GM21447 (cell line): Measurements from ENCODE around the gene RPS6KL1.
"Not testable (repeated sequence)": the region's sequence is repeated elsewhere in the genome, so short reads cannot be mapped to it uniquely, and the experiment has no call there.

Experiments
- ATAC-seq: cut with Tn5 transposase; IDR thresholded peaks from one replicate; pipeline ENCODE4 v1.9.1; 2021; ENCODE audit not compliant: unreplicated experiment

Gene RPS6KL1

DNA sequence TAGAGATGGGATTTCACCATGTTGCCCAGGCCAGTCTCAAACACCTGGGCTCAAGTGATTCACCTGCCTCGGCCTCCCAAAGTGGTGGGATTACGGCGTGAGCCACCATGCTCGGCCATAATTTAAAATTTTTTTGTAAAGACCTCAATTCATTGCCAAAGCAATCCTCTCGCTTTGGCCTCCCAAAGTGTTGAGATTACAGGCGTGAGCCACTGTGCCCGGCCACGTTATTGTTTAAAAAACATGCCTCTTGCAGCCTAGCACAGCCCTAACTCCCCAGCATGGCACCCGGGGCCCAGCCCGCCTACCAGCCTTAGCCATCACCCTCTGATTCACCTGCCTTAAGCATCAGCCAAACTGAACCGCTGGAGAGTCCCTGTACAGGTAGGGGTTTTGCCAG lies 13.1 kb upstream of the RPS6KL1 start:
- no peak for ATAC-seq

DNA sequence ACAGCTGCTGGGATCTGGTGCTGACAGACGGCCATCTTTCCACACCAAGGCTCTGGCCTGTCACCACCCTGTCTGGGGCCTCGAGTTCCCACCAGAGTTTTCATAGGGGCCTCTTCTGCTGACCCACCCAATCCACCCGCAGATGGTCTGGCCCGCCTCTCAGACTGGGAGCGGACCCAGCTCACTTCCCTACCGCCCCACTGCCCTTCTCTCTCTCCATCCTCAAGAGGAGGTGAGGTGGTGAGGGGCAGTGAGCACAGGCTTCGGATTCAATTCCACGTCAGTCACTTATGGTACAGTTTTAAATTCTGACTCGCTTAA lies 12.3 kb upstream of the RPS6KL1 start:
- no peak for ATAC-seq

GRCh38 chr14:74934476-74935359 lies 11.7 kb upstream of the RPS6KL1 start:
- ATAC-seq: no peak

GRCh38 chr14:74934041-74934440 lies 11.0 kb upstream of the RPS6KL1 start:
- ATAC-seq: no peak

GRCh38 chr14:74932936-74933335 lies 9.9 kb upstream of the RPS6KL1 start:
- ATAC-seq: not testable (repeated sequence)

DNA sequence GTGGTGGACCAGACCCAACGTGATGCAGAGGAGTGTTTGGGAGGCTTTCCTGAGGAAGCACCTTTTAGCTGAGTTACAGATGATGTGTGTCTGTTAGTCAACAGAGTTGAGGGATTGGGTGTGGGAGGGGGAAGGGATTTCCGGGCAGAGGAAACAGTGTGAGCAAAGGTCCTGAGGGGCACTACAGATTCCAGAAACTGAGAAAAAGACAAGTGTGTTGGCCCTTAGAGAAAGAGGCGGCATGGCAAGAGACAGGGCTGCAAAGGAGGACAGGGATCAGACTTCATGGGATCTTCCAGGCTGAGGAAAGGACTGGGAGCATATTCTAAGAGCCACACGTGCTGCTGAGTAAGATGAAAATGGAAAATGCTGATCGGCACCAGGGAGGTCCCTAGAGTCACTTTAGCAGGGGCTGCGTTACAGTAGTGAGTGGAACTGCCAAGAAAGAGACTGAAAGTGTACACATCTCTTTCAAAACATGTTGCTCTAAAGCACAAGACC lies 9.4 kb upstream of the RPS6KL1 start:
- ATAC-seq: no peak

GRCh38 chr14:74931744-74932143 lies 8.7 kb upstream of the RPS6KL1 start:
- not testable (repeated sequence) for ATAC-seq

- ATAC-seq: no peak
Measured at GRCh38 chr14:74929242-74929641, 6.2 kb upstream of the RPS6KL1 start.

GRCh38 chr14:74927225-74927624 lies 4.2 kb upstream of the RPS6KL1 start:
- no peak for ATAC-seq

GRCh38 chr14:74924061-74924460 lies 1.0 kb upstream of the RPS6KL1 start:
- ATAC-seq: no peak

DNA sequence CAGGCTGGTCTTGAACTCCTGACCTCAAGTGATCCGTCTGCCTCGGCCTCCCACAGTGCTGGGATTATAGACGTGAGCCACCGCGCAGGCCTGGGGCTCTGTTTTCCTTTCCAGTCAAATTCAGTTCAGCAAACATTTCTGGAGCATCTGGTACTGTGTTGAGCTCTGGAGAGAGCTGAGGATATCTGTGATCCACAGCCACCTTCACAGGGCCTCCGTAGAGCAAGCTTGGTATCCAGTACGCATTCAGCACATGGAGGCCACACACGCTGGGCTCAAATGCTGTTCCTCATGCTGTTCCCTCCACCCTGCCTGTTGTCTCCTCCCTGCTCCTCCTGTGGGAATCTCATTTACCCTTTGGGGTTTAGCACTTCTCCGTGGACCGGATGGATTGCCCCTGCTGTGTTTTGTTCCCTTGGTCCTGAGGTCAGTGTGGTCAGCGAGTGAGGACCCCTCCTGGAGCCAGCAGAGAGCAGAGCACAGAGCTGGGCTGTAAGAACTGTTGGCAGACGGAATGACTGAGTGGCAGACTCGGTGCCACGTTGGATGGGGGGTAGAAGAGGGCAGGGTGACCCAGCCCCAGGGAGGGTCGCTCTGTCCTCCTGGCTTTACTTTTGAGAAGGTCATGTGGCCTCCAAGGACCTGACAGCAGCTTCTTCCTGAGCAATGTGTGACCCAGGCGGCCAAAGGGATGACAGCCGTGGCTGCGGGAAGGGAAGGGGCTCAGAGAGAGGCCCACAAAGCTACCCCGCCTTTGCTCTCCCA lies 891 bp downstream of the RPS6KL1 start:
- no peak for ATAC-seq

- ATAC-seq: no peak
Measured at GRCh38 chr14:74921053-74921620, 1.9 kb downstream of the RPS6KL1 start.

- ATAC-seq: no peak
Measured at GRCh38 chr14:74920281-74920680, 2.8 kb downstream of the RPS6KL1 start.

- no peak for ATAC-seq
Measured at GRCh38 chr14:74919421-74920165, 3.5 kb downstream of the RPS6KL1 start.

- ATAC-seq: no peak
Measured at GRCh38 chr14:74918380-74918779, 4.7 kb downstream of the RPS6KL1 start.

DNA sequence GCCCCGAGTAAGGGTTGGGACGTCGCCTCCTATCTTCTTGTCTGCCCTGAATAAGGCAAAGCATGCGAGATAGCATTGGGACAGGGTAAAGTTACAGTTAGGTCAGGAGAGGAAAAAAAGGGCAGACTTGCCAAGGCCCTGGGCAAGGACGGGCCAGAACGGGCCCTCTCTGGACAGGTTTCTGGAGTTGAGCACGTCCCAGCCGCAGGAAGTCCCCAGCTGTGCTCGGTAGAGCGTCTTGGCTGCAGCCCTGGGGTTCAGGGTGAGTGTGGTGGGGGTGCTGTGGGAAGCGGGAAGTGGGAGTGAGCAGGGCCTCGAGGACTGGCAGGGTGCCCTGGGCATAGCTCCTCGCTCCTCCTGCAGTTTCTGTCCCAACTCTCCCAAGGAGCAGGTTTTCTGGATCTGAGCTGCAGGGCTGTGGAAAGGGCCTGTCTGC lies 5.4 kb downstream of the RPS6KL1 start:
- ATAC-seq: no peak

GRCh38 chr14:74917178-74917543 lies 5.9 kb downstream of the RPS6KL1 start:
- ATAC-seq: no peak

DNA sequence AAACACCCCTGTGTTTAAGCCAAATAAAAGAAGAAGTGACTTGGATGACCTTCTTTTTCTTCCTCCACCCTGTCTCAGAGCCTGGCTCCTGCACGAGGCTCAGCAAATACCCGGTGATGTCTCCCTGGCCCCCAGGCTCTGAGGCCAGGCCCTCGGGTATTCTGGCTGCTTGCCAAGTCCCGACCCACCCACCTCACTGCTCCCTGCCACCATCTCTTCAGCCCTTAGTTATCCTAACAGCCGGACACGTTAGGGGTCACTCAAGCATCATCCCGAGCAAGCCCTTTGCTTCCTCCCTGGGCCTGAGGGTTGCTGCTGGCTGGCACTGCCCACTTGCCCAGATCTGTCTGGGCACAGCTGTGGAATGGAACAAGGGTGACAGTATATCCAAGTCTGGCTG lies 7.2 kb downstream of the RPS6KL1 start:
- ATAC-seq: no peak

DNA sequence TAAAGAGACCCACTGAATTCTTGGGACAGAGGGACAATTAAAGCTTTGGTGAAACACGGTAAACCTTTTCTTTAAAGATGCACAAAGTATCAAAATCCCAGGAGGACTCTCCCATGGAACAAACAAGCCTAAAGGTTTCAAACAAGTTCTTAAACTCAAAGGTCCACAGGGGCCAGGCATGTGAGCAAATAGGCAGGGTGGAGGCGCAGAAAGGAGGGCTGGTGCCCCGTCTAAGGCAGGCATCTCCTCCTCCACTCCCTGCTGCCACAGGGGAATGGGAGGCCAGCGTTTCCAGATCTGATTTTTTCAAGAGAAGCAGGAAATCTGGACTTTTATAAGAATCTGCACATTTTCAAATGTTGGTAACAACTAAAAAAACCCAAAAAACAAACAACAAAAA lies 7.6 kb downstream of the RPS6KL1 start:
- ATAC-seq: no peak

- no peak for ATAC-seq
Measured at GRCh38 chr14:74913986-74914573, 9.0 kb downstream of the RPS6KL1 start.
